Endothelial cell (in vitro differentiated cells): ENCODE data around the gene CBY3. TPM values are rescaled to one million over a fixed set of nuclear protein-coding genes. Genes with fewer than 3 reads are reported as not detected.

Experiments used
- total RNA-seq: library from RNA; stranded (reverse); fragmentation: NEBNext Ultra II Directional; extraction: Animal tissue kit (Norgen Biotek cat#: 25700); gene quantifications from one replicate; pipeline ENCODE4 v1.2.1, GENCODE V29; 2021; ENCODE audit not compliant: unreplicated experiment

The CBY3 gene
- total RNA-seq, 1 donor from 2014 or later = not detected

Other genes starting within 250 kb of the CBY3 start
- gene RUFY1, start 130.5 kb downstream of the CBY3 start, total RNA-seq = 30.5 TPM
- gene HNRNPH1, start 57.4 kb downstream of the CBY3 start, total RNA-seq = 852 TPM
- gene CANX, start 17.9 kb upstream of the CBY3 start, total RNA-seq = 568 TPM
- 30.0 TPM for gene MAML1, start 51.8 kb upstream of the CBY3 start, total RNA-seq
- gene LTC4S, start 113.0 kb upstream of the CBY3 start, total RNA-seq = 1.0 TPM
- 163 TPM for gene MGAT4B, start 125.8 kb upstream of the CBY3 start, total RNA-seq
- gene SQSTM1, start 139.9 kb upstream of the CBY3 start, total RNA-seq = 82.2 TPM
- gene MRNIP, start 177.8 kb upstream of the CBY3 start, total RNA-seq = 38.5 TPM
- 138 TPM for gene TBC1D9B, start 226.9 kb upstream of the CBY3 start, total RNA-seq